DND-41 (cell line): ENCODE data around the gene ZSWIM8.

Experiments
- CTCF ChIP-seq: IDR thresholded peaks from 2 replicates; pipeline ENCODE4 v1.5.1; 2012; ENCODE audit warnings: borderline replicate concordance, low read length, moderate library complexity, mild to moderate bottlenecking; ENCODE audit not compliant: poor library complexity, severe bottlenecking; ENCODE audit errors: extremely low read depth
- EZH2 ChIP-seq: IDR thresholded peaks from 3 replicates; pipeline ENCODE4 v1.6.1; 2012; ENCODE audit warnings: borderline replicate concordance, low read depth, mild to moderate bottlenecking, moderate library complexity, low read length, inconsistent platforms; ENCODE audit not compliant: severe bottlenecking

GRCh38 chr10:73841526-73842285 lies 56.3 kb downstream of the ZSWIM8 start:
- TF ChIP-seq CTCF (no peak), EZH2 (no peak)
